Measurements from ENCODE around the gene SMIM35. TPM values are rescaled to one million over a fixed set of nuclear protein-coding genes. Genes with fewer than 3 reads are reported as not detected.

The SMIM35 gene
- total RNA-seq, 2 donors from 2014 or later: 0.36 to 0.67 TPM

DNA sequence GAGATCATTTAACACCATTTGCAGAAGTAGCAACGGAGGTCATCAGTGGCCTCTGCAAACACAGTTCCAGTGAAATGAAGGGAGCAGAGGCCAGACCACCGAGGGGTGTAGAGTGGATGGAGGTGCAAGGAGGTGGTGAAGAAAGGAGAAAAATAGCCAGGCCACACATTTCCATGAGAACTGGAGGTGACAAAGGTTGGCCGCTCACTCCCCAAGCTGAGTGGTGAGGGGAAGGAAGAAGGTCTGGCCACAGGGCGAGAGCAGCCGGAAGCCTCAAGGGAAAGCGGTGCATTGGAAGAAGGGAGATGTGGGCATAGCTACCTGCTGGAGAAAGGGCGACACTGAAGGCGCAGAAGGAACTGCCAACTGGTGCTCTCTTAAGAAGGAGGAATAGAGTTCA, 30.0 kb downstream of the SMIM35 start:
- Mint-ChIP-seq H3K27me3 (ENCODE audit: low read depth) (peaks cover 5% of the 10 kb centered on the region), H3K9me3 (no peaks in the 10 kb centered on the region), H3K36me3 (ENCODE audit: insufficient read depth in 2 of 2) (no peaks in the 10 kb centered on the region), H3K4me1 (ENCODE audit: low read depth) (peaks cover 18% of the 10 kb centered on the region), H3K4me3 (no peak overlapping the region), H3K27ac (no peak overlapping the region)
- ATAC-seq (replicated peaks in 1 of 2) (no peak), DNase-seq (no peak)

DNA sequence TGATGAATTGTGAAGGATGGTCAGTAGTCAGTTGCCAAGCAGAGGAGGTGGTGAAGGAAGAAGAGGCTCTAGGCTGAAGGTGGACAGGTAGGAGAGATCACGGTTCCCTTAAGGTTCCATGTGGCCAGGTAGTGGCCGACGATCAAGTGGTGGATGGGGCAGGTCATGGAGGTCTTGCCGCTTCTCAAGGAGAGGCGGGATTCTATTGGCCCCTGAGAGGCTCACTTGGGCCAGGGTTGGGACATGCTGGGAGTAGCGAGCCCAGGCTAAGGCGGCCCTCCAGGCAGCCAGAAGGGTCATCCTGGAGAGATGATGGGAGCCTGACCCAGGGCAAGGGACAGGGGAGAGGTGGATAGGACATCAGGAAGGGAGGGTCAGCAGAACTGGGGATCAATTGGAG, 30.8 kb downstream of the SMIM35 start:
- ATAC-seq (replicated peaks in 1 of 2): no peak
- Mint-ChIP-seq H3K9me3 (no peaks in the 10 kb centered on the region), H3K4me3 (no peak overlapping the region)

DNA sequence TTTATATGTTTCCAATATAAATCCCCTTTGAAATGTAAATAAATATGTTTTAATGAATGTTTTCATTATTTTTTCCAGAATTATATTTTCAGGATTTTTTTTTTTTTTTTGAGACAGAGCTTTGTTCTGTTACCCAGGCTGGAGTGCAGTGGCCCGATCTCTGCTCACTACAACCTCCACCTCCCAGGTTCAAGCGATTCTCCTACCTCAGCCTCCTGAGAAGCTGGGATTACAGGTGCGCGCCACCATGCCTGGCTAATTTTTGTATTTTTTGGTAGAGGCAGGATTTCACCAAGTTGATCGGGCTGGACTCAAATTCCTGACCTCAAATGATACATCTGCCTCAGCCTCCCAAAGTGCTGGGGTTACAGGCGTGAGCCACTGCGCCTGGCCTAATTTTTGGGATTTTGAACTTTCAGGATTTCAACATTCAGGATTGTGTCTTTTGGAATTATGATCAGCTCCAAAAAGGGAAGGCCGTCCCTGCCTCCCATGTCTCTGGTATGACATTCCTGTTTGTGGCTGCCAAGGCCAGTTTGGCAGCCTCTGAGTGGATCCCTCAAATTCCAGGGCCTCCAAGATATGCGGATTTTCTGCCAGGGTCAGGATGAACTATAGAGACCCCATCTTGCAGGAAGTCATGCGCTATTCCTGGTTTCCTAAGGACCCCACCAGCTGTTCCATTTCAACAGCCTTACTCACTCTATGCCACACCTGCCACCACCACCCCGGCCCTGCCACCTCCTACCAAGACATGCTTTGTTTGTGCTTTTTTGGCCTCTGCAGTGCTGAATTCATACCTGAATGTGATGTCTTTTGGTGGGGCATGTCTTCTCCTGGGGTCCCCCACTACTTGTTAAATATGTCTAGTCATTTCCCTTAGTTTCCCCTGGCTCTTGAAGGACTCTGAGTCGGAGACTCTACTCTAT, 31.8 kb downstream of the SMIM35 start:
- Mint-ChIP-seq H3K36me3 (ENCODE audit: insufficient read depth in 2 of 2) (no peaks in the 10 kb centered on the region), H3K27ac (peak overlapping the region; percentile 6), H3K9me3 (no peaks in the 10 kb centered on the region), H3K4me3 (no peak overlapping the region), H3K4me1 (ENCODE audit: low read depth) (peaks cover 37% of the 10 kb centered on the region), H3K27me3 (ENCODE audit: low read depth) (peaks cover 5% of the 10 kb centered on the region)
- ATAC-seq (replicated peaks in 1 of 2) (no peak), DNase-seq (no peak)

More for the DNA sequence above, 30.8 kb downstream of the SMIM35 start:
- no peak for DNase-seq
- Mint-ChIP-seq H3K27ac (peak overlapping the region; percentile 6), H3K4me1 (ENCODE audit: low read depth) (peaks cover 27% of the 10 kb centered on the region), H3K36me3 (ENCODE audit: insufficient read depth in 2 of 2) (no peaks in the 10 kb centered on the region), H3K27me3 (ENCODE audit: low read depth) (peaks cover 5% of the 10 kb centered on the region)

DNA sequence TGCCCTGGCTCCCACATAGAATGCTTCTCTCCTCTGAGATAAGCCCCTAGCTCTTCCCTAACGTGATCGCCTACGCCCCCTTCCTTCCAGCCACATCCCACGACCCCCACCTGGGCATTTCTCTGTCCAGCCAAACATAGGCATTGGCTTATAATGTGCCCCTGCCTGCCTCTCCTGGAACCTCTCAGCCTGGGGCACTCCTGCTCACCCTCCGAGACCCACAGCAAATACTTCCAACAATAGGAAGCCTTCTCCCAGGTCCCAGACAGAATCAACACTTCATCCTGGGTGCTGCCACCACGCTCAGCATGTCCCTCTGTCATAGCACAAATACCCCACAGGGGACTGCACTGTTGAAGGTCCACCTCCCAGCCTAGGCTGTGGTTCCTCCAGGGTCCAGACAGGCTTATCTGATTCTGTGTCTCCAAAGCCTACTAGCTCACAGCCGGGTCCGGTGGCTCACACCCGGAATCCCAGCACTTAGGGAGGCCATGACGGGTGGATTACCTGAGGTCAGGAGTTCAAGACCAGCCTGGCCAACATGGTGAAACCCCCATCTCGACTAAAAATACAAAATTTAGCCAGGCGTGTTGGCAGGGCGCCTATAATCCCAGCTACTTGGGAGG, 34.1 kb downstream of the SMIM35 start:
- Mint-ChIP-seq H3K4me1 (ENCODE audit: low read depth) (peaks cover 57% of the 10 kb centered on the region), H3K27ac (peak overlapping the region; percentile 4), H3K36me3 (ENCODE audit: insufficient read depth in 2 of 2) (no peaks in the 10 kb centered on the region), H3K4me3 (peak overlapping the region; percentile 4 to 44), H3K27me3 (ENCODE audit: low read depth) (peaks cover 5% of the 10 kb centered on the region), H3K9me3 (no peaks in the 10 kb centered on the region)
- peak in 1 of 2 donors; percentile 32 for DNase-seq
- ATAC-seq (replicated peaks in 1 of 2): no peak

DNA sequence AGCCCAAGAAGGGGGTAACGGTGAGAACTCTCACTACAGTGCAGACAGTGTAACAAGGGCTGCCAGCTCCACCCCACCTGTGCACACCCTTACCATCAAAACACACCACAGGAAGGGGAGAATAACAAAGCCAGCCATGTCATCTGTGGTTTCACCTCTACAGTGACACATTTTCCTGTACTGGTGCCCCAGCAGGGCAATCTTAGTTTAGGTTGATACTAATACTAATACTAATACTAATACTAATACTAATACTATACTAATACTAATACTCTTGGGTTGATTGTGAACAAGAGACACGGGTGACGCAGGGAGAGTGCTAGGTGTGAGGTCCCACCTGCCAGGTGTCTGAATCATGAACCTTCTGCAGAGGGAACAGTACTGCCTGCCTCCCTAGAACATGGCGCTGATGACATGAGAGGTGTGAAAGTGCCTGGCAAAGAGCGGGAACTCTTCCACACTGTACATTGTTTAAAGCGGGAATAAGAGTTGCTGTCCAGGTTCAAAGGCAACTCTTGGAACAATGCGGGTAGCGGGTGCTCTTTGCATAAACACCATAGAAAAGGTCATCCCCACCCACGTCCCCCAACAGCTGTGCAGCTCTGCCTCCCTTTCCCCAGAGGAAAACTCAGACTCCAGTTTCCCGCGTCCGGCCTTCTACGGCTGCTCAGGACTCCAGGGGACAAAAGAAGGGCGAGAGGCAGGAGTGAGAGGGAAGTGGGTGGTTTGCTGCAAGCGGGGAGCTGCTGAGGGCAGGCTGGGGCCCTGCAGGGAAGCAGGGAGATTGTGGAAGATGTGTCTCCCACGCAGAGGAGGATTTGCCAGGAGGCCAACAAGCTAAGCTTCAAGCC, 34.9 kb downstream of the SMIM35 start:
- ATAC-seq (replicated peaks in 1 of 2): peak; percentile 80 to 83
- Mint-ChIP-seq H3K27ac (peak overlapping the region; percentile 57), H3K9me3 (no peaks in the 10 kb centered on the region), H3K4me3 (peak overlapping the region; percentile 79), H3K36me3 (ENCODE audit: insufficient read depth in 2 of 2) (no peaks in the 10 kb centered on the region), H3K4me1 (ENCODE audit: low read depth) (peaks cover 66% of the 10 kb centered on the region), H3K27me3 (ENCODE audit: low read depth) (no peaks in the 10 kb centered on the region)
- DNase-seq: peak; percentile 70 to 77

DNA sequence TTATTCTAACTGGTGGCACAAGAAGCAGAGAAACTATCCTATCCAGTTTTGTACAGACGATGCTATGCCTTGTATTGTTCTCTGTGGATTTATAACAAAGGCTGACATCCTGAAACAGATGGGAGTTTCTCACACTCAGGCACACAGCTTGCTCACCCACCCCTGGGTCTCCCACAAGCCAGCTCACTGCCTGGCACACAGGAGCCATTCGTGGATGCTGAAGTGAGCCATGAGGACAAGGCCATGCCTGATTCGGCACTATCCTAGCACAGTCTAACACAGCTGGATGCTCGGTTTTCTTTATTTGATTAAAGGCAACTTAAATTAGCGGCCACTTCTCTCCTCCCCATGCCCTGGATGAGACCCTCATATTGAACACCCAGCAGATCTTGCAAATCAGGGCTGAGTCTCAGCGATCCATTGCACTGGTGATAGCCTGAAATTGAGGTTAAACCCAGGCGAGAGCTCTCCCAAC, 35.6 kb downstream of the SMIM35 start:
- Mint-ChIP-seq H3K4me3 (peak overlapping the region; percentile 79), H3K27me3 (ENCODE audit: low read depth) (no peaks in the 10 kb centered on the region)
- DNase-seq: peak in 1 of 2 donors; percentile 21

DNA sequence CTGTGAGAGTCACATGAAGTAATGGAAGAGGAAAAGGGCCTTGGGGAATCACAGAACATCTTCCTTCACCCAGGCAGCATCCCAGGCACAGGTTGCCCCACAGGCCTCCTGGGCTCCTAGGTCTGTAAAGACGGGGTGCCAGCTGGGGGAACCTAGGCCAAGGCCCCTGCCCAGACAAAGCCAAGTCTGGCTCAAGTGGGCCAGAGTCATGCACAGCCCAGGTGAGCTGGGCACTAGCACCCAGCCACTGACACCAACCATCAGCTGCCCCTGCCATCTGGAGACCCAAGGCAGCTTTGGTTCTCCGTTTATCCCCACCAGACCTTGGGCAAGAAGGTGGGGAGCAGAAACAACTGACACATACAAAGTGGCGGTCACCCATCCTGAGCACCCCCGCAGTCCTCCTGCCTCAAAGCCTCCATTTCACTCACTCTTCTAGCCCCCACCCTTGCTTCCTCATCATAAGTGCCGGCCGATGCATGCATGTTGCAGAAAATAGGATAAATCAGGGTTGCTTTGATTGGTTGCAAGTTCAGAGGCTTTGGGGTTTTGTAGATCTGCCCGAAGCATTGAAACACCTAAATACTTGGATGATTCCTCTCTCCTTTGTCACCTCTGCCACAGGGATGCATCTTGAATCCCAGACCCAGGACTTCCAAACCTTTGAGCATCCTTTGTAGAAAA, 36.4 kb downstream of the SMIM35 start:
- peaks cover 80% of the 10 kb centered on the region for H3K4me1 Mint-ChIP-seq (ENCODE audit: low read depth)
- no peaks in the 10 kb centered on the region for H3K27me3 Mint-ChIP-seq (ENCODE audit: low read depth)
- peak overlapping the region; percentile 41 for H3K27ac Mint-ChIP-seq
- H3K9me3 Mint-ChIP-seq: no peaks in the 10 kb centered on the region
- H3K36me3 Mint-ChIP-seq (ENCODE audit: insufficient read depth in 2 of 2): no peaks in the 10 kb centered on the region
- peak overlapping the region; percentile 79 for H3K4me3 Mint-ChIP-seq
- ATAC-seq (replicated peaks in 1 of 2) (no peak), DNase-seq (no peak)

More for the DNA sequence above, 35.6 kb downstream of the SMIM35 start:
- Mint-ChIP-seq H3K9me3 (no peaks in the 10 kb centered on the region), H3K4me1 (ENCODE audit: low read depth) (peaks cover 72% of the 10 kb centered on the region), H3K27ac (peak overlapping the region; percentile 57), H3K36me3 (ENCODE audit: insufficient read depth in 2 of 2) (no peaks in the 10 kb centered on the region)
- ATAC-seq (replicated peaks in 1 of 2): peak; percentile 1 to 6

DNA sequence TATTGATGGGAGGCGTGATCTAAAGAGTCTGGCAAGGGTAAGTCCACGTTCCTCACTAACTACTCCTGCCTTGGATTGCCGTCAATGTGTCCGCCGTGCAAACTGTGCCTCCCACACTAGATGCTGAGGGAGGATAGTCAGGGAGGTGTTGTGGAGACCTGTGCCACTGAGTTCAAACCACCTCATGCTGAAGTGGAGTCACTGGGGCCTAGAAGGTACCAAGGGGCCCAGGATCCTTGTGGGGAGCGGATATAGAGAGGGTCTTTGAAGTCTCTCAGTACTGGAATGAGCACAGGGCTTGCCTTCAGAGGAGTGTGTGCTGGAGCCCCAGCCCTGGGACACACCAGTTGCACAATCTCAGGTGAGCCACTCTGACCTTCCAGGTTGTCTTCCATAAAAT, 37.0 kb downstream of the SMIM35 start:
- Mint-ChIP-seq H3K27me3 (ENCODE audit: low read depth) (no peaks in the 10 kb centered on the region), H3K9me3 (no peaks in the 10 kb centered on the region), H3K4me1 (ENCODE audit: low read depth) (peaks cover 86% of the 10 kb centered on the region), H3K27ac (no peak overlapping the region), H3K4me3 (no peak overlapping the region), H3K36me3 (ENCODE audit: insufficient read depth in 2 of 2) (no peaks in the 10 kb centered on the region)
- DNase-seq (no peak), ATAC-seq (replicated peaks in 1 of 2) (no peak)

DNA sequence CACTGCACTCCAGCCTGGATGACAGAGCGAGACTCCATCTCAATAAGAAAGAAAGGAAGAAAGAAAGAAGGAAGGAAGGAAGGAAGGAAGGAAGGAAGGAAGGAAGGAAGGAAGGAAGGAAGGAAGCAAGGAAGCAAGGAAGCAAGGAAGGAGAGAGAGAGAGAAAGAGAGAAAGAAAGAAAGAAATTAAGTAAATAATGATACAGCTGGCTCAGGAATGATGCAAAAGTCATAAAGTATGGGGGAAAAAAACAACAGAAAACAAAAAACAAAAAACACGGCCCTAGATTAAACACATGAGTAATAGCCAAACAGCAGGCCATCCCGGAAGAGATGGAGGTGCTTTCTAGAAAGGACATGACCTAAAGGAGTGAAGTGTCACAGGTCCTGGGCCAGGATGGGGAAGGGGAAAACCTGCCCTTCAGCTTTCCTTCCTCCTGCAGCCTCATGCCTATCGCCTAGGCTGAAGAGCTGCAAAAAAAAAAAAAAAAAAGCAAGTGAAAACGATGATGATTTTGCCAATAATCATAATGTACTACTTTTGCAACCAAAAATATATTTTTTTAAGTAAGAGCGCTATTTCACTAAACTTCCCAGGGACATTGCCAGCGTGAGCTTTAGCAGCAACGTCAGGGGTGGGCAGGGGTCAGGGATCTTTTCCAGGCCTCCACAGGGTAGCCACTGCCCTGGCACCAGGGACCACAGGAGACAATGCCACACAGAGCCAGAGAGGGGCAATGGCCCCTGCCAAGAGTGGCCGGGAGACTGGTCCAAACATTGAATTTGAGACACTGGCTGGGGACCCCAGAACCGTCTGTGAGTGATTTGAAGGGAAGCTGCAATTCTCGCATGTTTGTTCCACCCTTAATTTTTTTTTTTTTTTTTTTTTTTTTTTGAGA, 38.0 kb downstream of the SMIM35 start:
- Mint-ChIP-seq H3K36me3 (ENCODE audit: insufficient read depth in 2 of 2) (no peaks in the 10 kb centered on the region), H3K9me3 (no peaks in the 10 kb centered on the region), H3K27ac (peak overlapping the region; percentile 80), H3K27me3 (ENCODE audit: low read depth) (no peaks in the 10 kb centered on the region), H3K4me3 (peak overlapping the region in 1 of 2 donors; percentile 45), H3K4me1 (ENCODE audit: low read depth) (peaks cover 97% of the 10 kb centered on the region)
- DNase-seq (no peak), ATAC-seq (replicated peaks in 1 of 2) (no peak)

DNA sequence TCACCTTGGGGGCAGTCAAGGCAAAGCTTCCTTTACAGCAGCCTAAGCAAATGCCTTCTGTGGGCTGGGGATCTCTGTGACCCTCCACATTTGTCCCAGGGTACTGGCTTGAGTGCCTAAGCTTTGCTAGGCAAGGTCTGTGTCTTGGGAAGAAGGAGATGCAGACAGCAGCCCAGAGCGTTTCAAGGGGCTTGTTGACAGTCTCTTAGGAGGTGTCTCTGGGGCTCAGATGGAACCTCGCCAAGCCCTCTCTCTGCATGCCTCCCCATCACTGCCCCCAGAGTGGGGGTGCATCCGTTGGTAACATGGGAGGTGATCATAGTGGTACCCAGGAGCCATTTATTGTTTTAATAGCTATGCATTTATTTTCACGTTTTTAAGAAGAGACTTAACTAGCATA, 39.0 kb downstream of the SMIM35 start:
- ATAC-seq (replicated peaks in 1 of 2): no peak
- no peaks in the 10 kb centered on the region for H3K36me3 Mint-ChIP-seq (ENCODE audit: insufficient read depth in 2 of 2)
- H3K4me3 Mint-ChIP-seq: peak overlapping the region in 1 of 2 donors; percentile 19
- peak overlapping the region; percentile 99 for H3K27ac Mint-ChIP-seq
- no peaks in the 10 kb centered on the region for H3K9me3 Mint-ChIP-seq
- DNase-seq: no peak
- peaks cover 98% of the 10 kb centered on the region for H3K4me1 Mint-ChIP-seq (ENCODE audit: low read depth)
- no peaks in the 10 kb centered on the region for H3K27me3 Mint-ChIP-seq (ENCODE audit: low read depth)

DNA sequence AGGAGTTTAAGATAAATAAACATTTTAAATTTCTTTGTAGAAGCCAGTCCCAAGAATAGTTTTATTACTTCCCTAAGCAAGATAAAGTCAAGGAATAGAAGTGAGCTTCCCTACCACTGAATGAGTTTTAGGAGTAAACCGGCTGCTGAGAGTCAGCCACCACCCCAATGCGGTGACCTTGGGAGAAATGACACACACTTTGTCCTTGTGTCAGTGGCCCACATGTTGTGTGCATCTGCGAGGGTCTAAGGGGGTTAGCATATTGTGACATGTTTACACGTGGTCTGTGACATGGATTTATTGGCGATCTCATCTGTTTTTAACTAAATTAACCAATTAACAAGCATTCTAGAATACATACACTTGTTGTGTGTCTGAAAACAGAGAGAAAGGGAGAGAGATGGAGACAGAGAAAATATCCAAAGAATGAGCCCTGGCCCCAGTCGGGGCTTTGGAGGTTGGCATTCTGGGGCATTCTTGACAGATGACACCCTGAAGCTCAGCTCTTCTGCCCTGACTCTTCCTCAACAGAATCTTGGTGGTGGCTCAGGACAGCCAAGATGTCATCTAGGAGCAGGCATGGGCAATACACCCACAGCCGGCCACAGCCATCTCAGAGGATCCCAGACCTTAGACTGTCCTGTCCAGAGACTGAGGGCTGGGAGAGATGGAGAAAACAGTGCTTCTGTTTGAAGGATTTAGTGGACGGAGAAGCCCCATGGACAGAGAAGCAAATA, 39.6 kb downstream of the SMIM35 start:
- H3K9me3 Mint-ChIP-seq: no peaks in the 10 kb centered on the region
- H3K36me3 Mint-ChIP-seq (ENCODE audit: insufficient read depth in 2 of 2): no peaks in the 10 kb centered on the region
- peaks cover 98% of the 10 kb centered on the region for H3K4me1 Mint-ChIP-seq (ENCODE audit: low read depth)
- DNase-seq (peak; percentile 54 to 56), ATAC-seq (replicated peaks in 1 of 2) (peak; percentile 23 to 40)
- H3K27ac Mint-ChIP-seq: peak overlapping the region; percentile 99
- H3K27me3 Mint-ChIP-seq (ENCODE audit: low read depth): no peaks in the 10 kb centered on the region
- peak overlapping the region; percentile 68 to 71 for H3K4me3 Mint-ChIP-seq

Measured in activated T-cell treated with anti-CD3 and anti-CD28 coated beads, Interleukin-2, amount 50 U/mL, for 72 hours (primary cell).